CD4-positive, alpha-beta T cell treated with Interleukin-2 at 100 ng/mL for 4 hours (primary cell): Measurements from ENCODE around the gene RBMY1A1.
"Not testable (repeated sequence)": the region's sequence is repeated elsewhere in the genome, so short reads cannot be mapped to it uniquely, and the experiment has no call there.

Experiments
- DNase-seq: peaks from one replicate; pipeline ENCODE4 v3.0.0-alpha.2; 2020; ENCODE audit warnings: low spot score

Gene RBMY1A1

DNA sequence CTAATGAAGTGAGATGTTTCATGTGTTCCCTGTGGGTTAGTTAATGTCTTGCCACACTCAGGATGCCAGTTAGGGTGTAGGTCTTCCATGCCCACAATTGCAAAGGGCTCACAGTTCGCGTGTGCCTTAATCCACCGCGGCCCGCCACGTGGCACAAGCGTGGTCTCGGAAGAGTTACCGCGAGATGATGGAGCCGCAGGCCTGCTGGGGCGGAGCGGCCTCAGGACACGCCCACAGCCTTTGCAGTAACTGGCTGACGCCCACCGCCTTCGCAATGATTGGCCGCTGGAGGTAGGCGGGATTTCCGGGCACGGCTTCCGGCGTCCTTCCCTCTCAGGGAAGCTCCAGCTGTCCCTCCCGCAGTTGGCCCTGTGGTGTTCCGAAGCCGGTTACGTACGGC, at the start of gene RBMY1A1:
Gene RBMY1A1, plus strand, starts transcription at position 301 of the 400 bp plus-strand sequence. CDS start 2,013 bp downstream, outside the sequence.
- not testable (repeated sequence) for DNase-seq

- not testable (repeated sequence) for DNase-seq
These were observed 23.6 kb upstream of the RBMY1A1 start, which contains the start of gene RBMY1B for GRCh38 chrY:21511038-21511437. TSS of gene RBMY1B (plus strand) at chrY:21511338. CDS start at chrY:21513351, 2,013 bp downstream.

GRCh38 chrY:21559316-21559984, 24.8 kb downstream of the RBMY1A1 start:
- not testable (repeated sequence) for DNase-seq

GRCh38 chrY:21585449-21585848, 50.8 kb downstream of the RBMY1A1 start:
- no peak for DNase-seq

DNA sequence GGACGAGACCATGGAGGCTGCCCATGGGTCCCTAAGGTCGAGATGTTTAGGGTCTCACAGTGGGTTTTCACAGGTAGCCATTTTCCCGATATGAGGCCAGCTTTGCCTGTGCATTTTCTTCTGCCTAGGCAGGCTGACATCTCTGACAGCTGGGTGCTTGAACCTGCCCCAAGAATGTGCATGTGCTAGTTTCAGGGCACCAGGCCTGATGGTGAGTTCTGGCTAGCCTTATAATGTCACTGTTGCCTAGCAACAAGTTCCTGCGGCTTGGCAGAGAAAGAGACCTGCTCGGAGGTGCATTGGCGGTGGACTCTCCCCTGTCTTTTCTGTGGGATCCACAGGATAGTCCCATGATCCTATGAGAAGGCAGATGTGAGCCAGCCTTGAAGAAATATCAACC, 51.8 kb downstream of the RBMY1A1 start:
- not testable (repeated sequence) for DNase-seq

DNA sequence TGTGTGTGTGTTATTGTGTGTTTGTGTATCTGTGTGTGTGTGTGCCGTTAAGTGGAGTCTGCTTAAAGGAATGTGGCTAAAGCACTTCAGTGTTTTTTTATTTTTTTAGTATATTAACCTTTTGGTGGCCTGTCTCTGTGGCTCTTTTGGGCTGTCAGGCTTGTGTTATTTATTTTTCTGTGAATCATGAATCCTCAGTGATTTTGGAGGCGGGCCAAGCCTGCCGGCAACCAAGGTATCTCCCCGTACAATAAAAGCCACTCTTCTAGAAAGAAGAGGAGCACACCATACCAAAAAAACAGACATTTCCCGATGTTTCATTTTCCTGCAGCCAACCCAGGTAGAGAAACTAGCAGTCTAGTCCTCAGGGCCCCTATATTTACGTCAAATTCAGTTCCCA, 57.4 kb downstream of the RBMY1A1 start:
- no peak for DNase-seq

DNA sequence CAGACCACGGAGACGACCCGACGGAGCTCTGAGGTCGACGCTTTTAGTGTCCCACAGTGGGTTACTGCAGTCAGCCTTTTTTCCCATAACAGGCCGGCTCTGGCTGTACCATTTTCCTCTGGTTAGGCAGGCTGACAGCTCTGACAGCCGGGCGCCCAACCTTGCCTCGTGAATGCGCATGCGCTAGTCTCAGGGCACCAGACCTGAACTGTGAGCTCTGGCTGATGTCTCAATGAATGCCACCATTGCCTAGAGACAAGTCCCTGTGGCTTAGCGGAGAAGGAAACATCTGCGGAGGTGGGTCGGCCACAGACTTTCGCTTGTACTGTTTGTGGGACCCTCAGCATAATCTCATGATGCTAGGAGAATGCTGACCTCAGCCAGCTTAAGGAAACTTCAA, 61.6 kb downstream of the RBMY1A1 start:
- not testable (repeated sequence) for DNase-seq
